Measurements from ENCODE around the gene IPO11.

GRCh38 chr5:62483556-62483955, 71.0 kb downstream of the IPO11 start:
- TF ChIP-seq POLR2A (IDR thresholded peaks at IDR 0.05), result no peak
- TF ChIP-seq CTCF (IDR thresholded peaks at IDR 0.05), result no peak
- TF ChIP-seq EP300 (IDR thresholded peaks at IDR 0.05), result no peak
